Measurements from ENCODE around the gene DROSHA. TPM values are rescaled to one million over a fixed set of nuclear protein-coding genes. Genes with fewer than 3 reads are reported as not detected.

Gene DROSHA
- total and polyA plus RNA-seq, 3 experiments from 2014 or later = 22.2 to 75.0 (median 64.1) TPM

GRCh38 chr5:31476738-31477141 is 55.2 kb downstream of the DROSHA start:
- peaks cover 10 to 62% (median 27%) of the 10 kb centered on the region in 3 donors for H3K36me3 Mint-ChIP-seq
- ChIA-PET CTCF (no interaction called here), POLR2A (no interaction called here)
- no peaks in the 10 kb centered on the region for H3K4me1 ChIP-seq (ENCODE audit: insufficient read depth, low read length)
- H3K27me3 ChIP-seq (ENCODE audit: insufficient read depth, low read length, poor library complexity, severe bottlenecking) = no peaks in the 10 kb centered on the region
- H3K9me3 ChIP-seq (ENCODE audit: low read length) = no peaks in the 10 kb centered on the region
- H3K27ac Mint-ChIP-seq = no peak overlapping the region
- no peak overlapping the region for H3K4me3 ChIP-seq (ENCODE audit: low read length)
- DNase-seq = no peak
- no peaks in the 10 kb centered on the region for H3K4me1 Mint-ChIP-seq
- no peaks in the 10 kb centered on the region for H3K27me3 Mint-ChIP-seq
- H3K27ac ChIP-seq (ENCODE audit: low read depth, low read length) = no peak overlapping the region
- H3K9me3 Mint-ChIP-seq = no peaks in the 10 kb centered on the region
- H3K36me3 ChIP-seq (ENCODE audit: insufficient read depth, low read length) = no peaks in the 10 kb centered on the region
- H3K4me3 Mint-ChIP-seq = no peak overlapping the region

GRCh38 chr5:31471916-31472315 is 60.0 kb downstream of the DROSHA start:
- H3K4me1 ChIP-seq (ENCODE audit: insufficient read depth, low read length) = no peaks in the 10 kb centered on the region
- H3K36me3 ChIP-seq (ENCODE audit: insufficient read depth, low read length) = peaks cover under 1% of the 10 kb centered on the region
- POLR2A ChIA-PET = no interaction called here
- no peak overlapping the region for H3K4me3 ChIP-seq (ENCODE audit: low read length)
- H3K4me1 Mint-ChIP-seq = no peaks in the 10 kb centered on the region
- H3K36me3 Mint-ChIP-seq = peaks cover 34 to 68% (median 36%) of the 10 kb centered on the region in 3 donors
- no peaks in the 10 kb centered on the region for H3K27me3 ChIP-seq (ENCODE audit: insufficient read depth, low read length, poor library complexity, severe bottlenecking)
- no peak overlapping the region for H3K4me3 Mint-ChIP-seq
- H3K27me3 Mint-ChIP-seq = no peaks in the 10 kb centered on the region
- no peaks in the 10 kb centered on the region for H3K9me3 ChIP-seq (ENCODE audit: low read length)
- no peak overlapping the region for H3K27ac ChIP-seq (ENCODE audit: low read depth, low read length)
- H3K27ac Mint-ChIP-seq = no peak overlapping the region
- DNase-seq = no peak
- CTCF ChIA-PET = no interaction called here
- H3K9me3 Mint-ChIP-seq = no peaks in the 10 kb centered on the region

GRCh38 chr5:31471040-31471439 is 60.9 kb downstream of the DROSHA start:
- Histone ChIP-seq H3K27me3 (ENCODE audit: insufficient read depth, low read length, poor library complexity, severe bottlenecking) (no peaks in the 10 kb centered on the region), H3K4me3 (ENCODE audit: low read length) (no peak overlapping the region), H3K36me3 (ENCODE audit: insufficient read depth, low read length) (peaks cover 4% of the 10 kb centered on the region), H3K9me3 (ENCODE audit: low read length) (no peaks in the 10 kb centered on the region), H3K27ac (ENCODE audit: low read depth, low read length) (no peak overlapping the region), H3K4me1 (ENCODE audit: insufficient read depth, low read length) (no peaks in the 10 kb centered on the region)
- CTCF ChIA-PET = no interaction called here
- peaks cover 40 to 71% (median 41%) of the 10 kb centered on the region in 3 donors for H3K36me3 Mint-ChIP-seq
- H3K27ac Mint-ChIP-seq = no peak overlapping the region
- H3K4me1 Mint-ChIP-seq = no peaks in the 10 kb centered on the region
- no peaks in the 10 kb centered on the region for H3K27me3 Mint-ChIP-seq
- DNase-seq = no peak
- H3K4me3 Mint-ChIP-seq = no peak overlapping the region
- H3K9me3 Mint-ChIP-seq = peaks cover 0 to 2% (median 0%) of the 10 kb centered on the region in 5 donors
- POLR2A ChIA-PET = no interaction called here

GRCh38 chr5:31470608-31471007 is 61.3 kb downstream of the DROSHA start:
- no peaks in the 10 kb centered on the region for H3K27me3 ChIP-seq (ENCODE audit: insufficient read depth, low read length, poor library complexity, severe bottlenecking)
- H3K27ac Mint-ChIP-seq = no peak overlapping the region

GRCh38 chr5:31469886-31470285 is 62.0 kb downstream of the DROSHA start:
- H3K4me1 Mint-ChIP-seq = no peaks in the 10 kb centered on the region
- no peak overlapping the region for H3K27ac ChIP-seq (ENCODE audit: low read depth, low read length)
- DNase-seq = no peak
- H3K9me3 ChIP-seq (ENCODE audit: low read length) = no peaks in the 10 kb centered on the region
- H3K4me3 ChIP-seq (ENCODE audit: low read length) = no peak overlapping the region
- peaks cover under 1 to 11% (median 5%) of the 10 kb centered on the region in 5 donors for H3K9me3 Mint-ChIP-seq
- no peaks in the 10 kb centered on the region for H3K27me3 ChIP-seq (ENCODE audit: insufficient read depth, low read length, poor library complexity, severe bottlenecking)
- peaks cover 11% of the 10 kb centered on the region for H3K36me3 ChIP-seq (ENCODE audit: insufficient read depth, low read length)
- no peak overlapping the region for H3K4me3 Mint-ChIP-seq
- H3K4me1 ChIP-seq (ENCODE audit: insufficient read depth, low read length) = no peaks in the 10 kb centered on the region
- peaks cover 47 to 75% (median 51%) of the 10 kb centered on the region in 3 donors for H3K36me3 Mint-ChIP-seq
- CTCF ChIA-PET = no interaction called here
- POLR2A ChIA-PET = interaction anchor here (0.6 kb wide), 1 partner anchor 19 kb away, joined by 8 read pairs; no protein-coding TSS in a partner anchor
- H3K27ac Mint-ChIP-seq = no peak overlapping the region
- no peaks in the 10 kb centered on the region for H3K27me3 Mint-ChIP-seq

More at GRCh38 chr5:31470608-31471007, 61.3 kb downstream of the DROSHA start:
- peaks cover 4% of the 10 kb centered on the region for H3K36me3 ChIP-seq (ENCODE audit: insufficient read depth, low read length)
- H3K36me3 Mint-ChIP-seq = peaks cover 44 to 73% (median 45%) of the 10 kb centered on the region in 3 donors
- H3K9me3 Mint-ChIP-seq = peaks cover 0 to 5% (median 2%) of the 10 kb centered on the region in 5 donors
- no peak overlapping the region for H3K4me3 ChIP-seq (ENCODE audit: low read length)
- CTCF ChIA-PET = no interaction called here
- H3K27ac ChIP-seq (ENCODE audit: low read depth, low read length) = no peak overlapping the region
- POLR2A ChIA-PET = interaction anchor here (0.6 kb wide), 1 partner anchor 18 kb away, joined by 8 read pairs; no protein-coding TSS in a partner anchor
- no peak for DNase-seq
- no peaks in the 10 kb centered on the region for H3K27me3 Mint-ChIP-seq
- H3K4me1 ChIP-seq (ENCODE audit: insufficient read depth, low read length) = no peaks in the 10 kb centered on the region
- H3K9me3 ChIP-seq (ENCODE audit: low read length) = no peaks in the 10 kb centered on the region
- H3K4me1 Mint-ChIP-seq = no peaks in the 10 kb centered on the region
- H3K4me3 Mint-ChIP-seq = no peak overlapping the region

GRCh38 chr5:31469466-31469865 is 62.4 kb downstream of the DROSHA start:
- POLR2A ChIA-PET = no interaction called here
- Histone ChIP-seq H3K4me3 (ENCODE audit: low read length) (no peak overlapping the region), H3K9me3 (ENCODE audit: low read length) (no peaks in the 10 kb centered on the region), H3K27ac (ENCODE audit: low read depth, low read length) (no peak overlapping the region), H3K4me1 (ENCODE audit: insufficient read depth, low read length) (no peaks in the 10 kb centered on the region), H3K36me3 (ENCODE audit: insufficient read depth, low read length) (peaks cover 15% of the 10 kb centered on the region), H3K27me3 (ENCODE audit: insufficient read depth, low read length, poor library complexity, severe bottlenecking) (no peaks in the 10 kb centered on the region)
- CTCF ChIA-PET = no interaction called here
- Mint-ChIP-seq H3K9me3 (peaks cover 2 to 12% (median 5%) of the 10 kb centered on the region in 5 donors), H3K36me3 (peaks cover 51 to 76% (median 55%) of the 10 kb centered on the region in 3 donors), H3K27me3 (no peaks in the 10 kb centered on the region), H3K4me3 (no peak overlapping the region), H3K27ac (no peak overlapping the region), H3K4me1 (no peaks in the 10 kb centered on the region)
- no peak for DNase-seq

GRCh38 chr5:31465291-31465690 is 66.6 kb downstream of the DROSHA start:
- Histone ChIP-seq H3K27ac (ENCODE audit: low read depth, low read length) (no peak overlapping the region), H3K36me3 (ENCODE audit: insufficient read depth, low read length) (peaks cover 47% of the 10 kb centered on the region), H3K4me3 (ENCODE audit: low read length) (no peak overlapping the region), H3K27me3 (ENCODE audit: insufficient read depth, low read length, poor library complexity, severe bottlenecking) (no peaks in the 10 kb centered on the region), H3K4me1 (ENCODE audit: insufficient read depth, low read length) (no peaks in the 10 kb centered on the region), H3K9me3 (ENCODE audit: low read length) (peaks cover 16% of the 10 kb centered on the region)
- Mint-ChIP-seq H3K36me3 (peaks cover 68 to 92% (median 84%) of the 10 kb centered on the region in 3 donors), H3K9me3 (peaks cover 27 to 41% (median 28%) of the 10 kb centered on the region in 5 donors), H3K27ac (no peak overlapping the region), H3K4me3 (no peak overlapping the region), H3K4me1 (no peaks in the 10 kb centered on the region), H3K27me3 (no peaks in the 10 kb centered on the region)
- no peak for DNase-seq
- POLR2A ChIA-PET = no interaction called here
- CTCF ChIA-PET = no interaction called here

GRCh38 chr5:31464081-31464480 is 67.8 kb downstream of the DROSHA start:
- Histone ChIP-seq H3K9me3 (ENCODE audit: low read length) (peaks cover 16% of the 10 kb centered on the region), H3K27ac (ENCODE audit: low read depth, low read length) (no peak overlapping the region), H3K4me1 (ENCODE audit: insufficient read depth, low read length) (no peaks in the 10 kb centered on the region), H3K4me3 (ENCODE audit: low read length) (no peak overlapping the region), H3K27me3 (ENCODE audit: insufficient read depth, low read length, poor library complexity, severe bottlenecking) (no peaks in the 10 kb centered on the region), H3K36me3 (ENCODE audit: insufficient read depth, low read length) (peaks cover 47% of the 10 kb centered on the region)
- no peak for DNase-seq
- Mint-ChIP-seq H3K4me1 (no peaks in the 10 kb centered on the region), H3K27ac (no peak overlapping the region), H3K9me3 (peaks cover 27 to 45% (median 28%) of the 10 kb centered on the region in 5 donors), H3K27me3 (no peaks in the 10 kb centered on the region), H3K4me3 (no peak overlapping the region), H3K36me3 (peaks cover 74 to 92% (median 90%) of the 10 kb centered on the region in 3 donors)
- CTCF ChIA-PET = no interaction called here
- POLR2A ChIA-PET = no interaction called here

All from CD8-positive, alpha-beta memory T cell (primary cell).